ENCODE data around the gene GBP5. TPM values are rescaled to one million over a fixed set of nuclear protein-coding genes. Genes with fewer than 3 reads are reported as not detected.
"Not testable (repeated sequence)": the region's sequence is repeated elsewhere in the genome, so short reads cannot be mapped to it uniquely, and the experiment has no call there.

The GBP5 gene
- total RNA-seq, 2 donors from 2014 or later = 1.6 TPM

DNA sequence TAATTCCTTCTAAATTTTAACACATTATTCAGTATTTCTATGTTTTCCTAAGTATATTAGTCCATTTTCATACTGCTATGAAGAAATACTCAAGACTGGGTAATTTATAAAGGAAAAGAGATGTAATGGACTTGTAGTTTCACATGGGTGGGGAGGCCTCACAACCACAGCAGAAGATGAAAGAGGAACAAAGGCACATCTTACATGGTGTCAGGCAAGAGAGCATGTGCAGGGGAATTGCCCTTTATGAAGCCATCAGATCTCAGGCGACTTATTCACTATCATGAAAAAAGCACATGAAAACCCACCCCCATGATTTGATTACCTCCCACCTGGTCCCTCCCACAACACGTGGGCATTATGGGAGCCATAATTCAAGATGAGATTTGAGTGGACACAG is 15.6 kb downstream of the GBP5 start:
- Histone ChIP-seq H3K4me1 (no peaks in the 10 kb centered on the region), H3K4me3 (no peak overlapping the region), H3K27me3 (no peaks in the 10 kb centered on the region), H3K9me3 (no peaks in the 10 kb centered on the region), H3K36me3 (replicated peaks in 1 of 2; ENCODE audit: insufficient read depth in 1 of 2, low read depth in 2 of 2) (no peaks in the 10 kb centered on the region), H3K27ac (no peak overlapping the region)
- ATAC-seq (no peak), DNase-seq (no peak)
- 50 to 77% methylated on average over 2 of the region's 2 CpGs for WGBS, 2 donors
- TF ChIP-seq, protein P1, sequence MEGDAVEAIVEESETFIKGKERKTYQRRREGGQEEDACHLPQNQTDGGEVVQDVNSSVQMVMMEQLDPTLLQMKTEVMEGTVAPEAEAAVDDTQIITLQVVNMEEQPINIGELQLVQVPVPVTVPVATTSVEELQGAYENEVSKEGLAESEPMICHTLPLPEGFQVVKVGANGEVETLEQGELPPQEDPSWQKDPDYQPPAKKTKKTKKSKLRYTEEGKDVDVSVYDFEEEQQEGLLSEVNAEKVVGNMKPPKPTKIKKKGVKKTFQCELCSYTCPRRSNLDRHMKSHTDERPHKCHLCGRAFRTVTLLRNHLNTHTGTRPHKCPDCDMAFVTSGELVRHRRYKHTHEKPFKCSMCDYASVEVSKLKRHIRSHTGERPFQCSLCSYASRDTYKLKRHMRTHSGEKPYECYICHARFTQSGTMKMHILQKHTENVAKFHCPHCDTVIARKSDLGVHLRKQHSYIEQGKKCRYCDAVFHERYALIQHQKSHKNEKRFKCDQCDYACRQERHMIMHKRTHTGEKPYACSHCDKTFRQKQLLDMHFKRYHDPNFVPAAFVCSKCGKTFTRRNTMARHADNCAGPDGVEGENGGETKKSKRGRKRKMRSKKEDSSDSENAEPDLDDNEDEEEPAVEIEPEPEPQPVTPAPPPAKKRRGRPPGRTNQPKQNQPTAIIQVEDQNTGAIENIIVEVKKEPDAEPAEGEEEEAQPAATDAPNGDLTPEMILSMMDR (IDR thresholded peaks at IDR 0.05) = no peak
- TF ChIP-seq POLR2A (IDR thresholded peaks at IDR 0.05) = no peak
- intact Hi-C loops (cut with DNase I) = no loop called here

GRCh38 chr1:89255581-89255980 is 17.1 kb downstream of the GBP5 start:
- H3K27me3 ChIP-seq; ATAC-seq; intact Hi-C loops (cut with DNase I); H3K4me3 ChIP-seq; H3K9me3 ChIP-seq; H3K27ac ChIP-seq; H3K4me1 ChIP-seq; H3K36me3 ChIP-seq (replicated peaks in 1 of 2; ENCODE audit: insufficient read depth in 1 of 2, low read depth in 2 of 2); DNase-seq: not testable (repeated sequence)
- 91 to 97% methylated on average over 8 of the region's 8 CpGs for WGBS, 2 donors

DNA sequence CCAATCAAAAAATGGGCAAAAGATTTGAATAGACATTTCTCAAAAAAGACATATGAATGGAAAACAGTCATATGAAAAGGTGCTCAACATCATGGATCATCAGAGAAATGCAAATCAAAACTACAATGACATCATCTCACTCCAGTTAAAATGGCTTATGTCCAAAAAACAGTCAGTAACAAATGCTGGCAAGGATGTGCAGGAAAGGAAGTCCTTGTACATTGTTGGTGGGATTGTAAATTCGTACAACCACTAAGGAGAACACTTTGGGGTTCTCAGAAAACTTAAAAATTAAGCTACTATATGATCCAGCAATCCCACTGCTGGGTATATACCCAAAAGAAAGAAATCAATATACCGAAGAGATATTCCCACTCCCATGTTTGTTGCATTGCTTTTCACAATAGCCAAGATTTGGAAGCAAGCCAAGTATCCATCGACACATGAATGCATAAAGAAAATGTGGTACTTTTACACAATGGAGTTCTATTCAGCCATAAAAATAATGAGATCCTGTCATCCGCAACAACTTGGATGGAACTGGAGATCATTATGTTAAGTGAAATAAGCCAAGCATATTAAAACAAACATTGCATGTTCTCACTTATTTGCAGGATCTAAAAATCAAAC is 17.9 kb downstream of the GBP5 start:
- no peaks in the 10 kb centered on the region for H3K36me3 ChIP-seq (replicated peaks in 1 of 2; ENCODE audit: insufficient read depth in 1 of 2, low read depth in 2 of 2)
- TF ChIP-seq, protein P1 (IDR thresholded peaks at IDR 0.05) = no peak
- TF ChIP-seq POLR2A (IDR thresholded peaks at IDR 0.05) = no peak
- no peak overlapping the region for H3K27ac ChIP-seq
- H3K27me3 ChIP-seq = no peaks in the 10 kb centered on the region
- no peak for DNase-seq
- no peaks in the 10 kb centered on the region for H3K9me3 ChIP-seq
- no peak for ATAC-seq
- WGBS, 2 donors = 69 to 77% methylated on average over 4 of the region's 4 CpGs
- no peak overlapping the region for H3K4me3 ChIP-seq
- H3K4me1 ChIP-seq = no peaks in the 10 kb centered on the region
- intact Hi-C loops (cut with DNase I) = no loop called here

DNA sequence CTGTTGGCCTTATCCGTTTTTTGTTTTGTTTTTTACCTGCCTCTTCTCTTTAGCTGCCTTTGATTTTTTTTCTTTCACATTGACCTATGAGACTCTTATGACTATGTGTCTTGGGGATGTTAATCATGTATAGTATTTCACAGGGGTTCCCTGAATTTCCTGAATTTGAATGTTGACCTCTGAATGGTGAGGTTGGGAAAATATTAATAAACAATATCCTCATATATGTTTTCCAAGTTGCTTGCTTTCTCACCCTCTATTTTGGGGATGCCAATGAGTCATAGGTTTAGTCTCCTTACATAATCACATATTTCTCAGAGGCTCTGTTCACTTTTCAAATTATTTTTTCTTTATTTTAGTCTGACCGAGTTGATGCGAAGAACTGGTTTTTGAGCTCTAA is 29.6 kb downstream of the GBP5 start:
- Histone ChIP-seq H3K4me1 (no peaks in the 10 kb centered on the region), H3K27me3 (no peaks in the 10 kb centered on the region), H3K27ac (no peak overlapping the region), H3K9me3 (no peaks in the 10 kb centered on the region), H3K36me3 (replicated peaks in 1 of 2; ENCODE audit: insufficient read depth in 1 of 2, low read depth in 2 of 2) (no peaks in the 10 kb centered on the region), H3K4me3 (no peak overlapping the region)
- WGBS, 2 donors = 79% methylated on average over 3 of the region's 3 CpGs
- DNase-seq (no peak), ATAC-seq (no peak)
- TF ChIP-seq POLR2A (IDR thresholded peaks at IDR 0.05) = no peak
- TF ChIP-seq, protein P1 (IDR thresholded peaks at IDR 0.05) = no peak
- intact Hi-C loops (cut with DNase I) = no loop called here

Other genes starting within 250 kb of the GBP5 start
- 1 to 10 TPM; 8.0 to 8.2 TPM for gene GBP3, start 250.0 kb downstream of the GBP5 start, total RNA-seq
- 1 to 10 TPM; 3.3 to 6.7 TPM for gene GBP1, start 207.7 kb downstream of the GBP5 start, total RNA-seq
- gene GBP2, start 146.7 kb downstream of the GBP5 start, total RNA-seq = 10 to 100 TPM; 10.1 to 11.2 TPM
- gene GBP7, start 96.9 kb downstream of the GBP5 start, total RNA-seq = not detected
- gene GBP4, start 73.9 kb downstream of the GBP5 start, total RNA-seq = 1 to 10 TPM in 1 of 2 donors, under 1 TPM in 1; 0.66 to 2.6 TPM
- gene GBP6, start 91.2 kb upstream of the GBP5 start, total RNA-seq = not detected

All from body of pancreas (tissue), 4 donors.